HL-60 (cell line): ENCODE data around the gene C16orf90.

Experiments
- POLR2AphosphoS5 ChIP-seq: IDR thresholded peaks from 2 replicates; pipeline ENCODE4 v1.6.1; 2012; ENCODE audit warnings: low read depth
- TF ChIP-seq, protein P1 (sequence below): IDR thresholded peaks from one replicate; pipeline ENCODE4 v1.5.1; 2011; ENCODE audit warnings: low read length, control low read depth, inconsistent platforms; ENCODE audit not compliant: insufficient read depth
- TF ChIP-seq, protein P2 (sequence below): IDR thresholded peaks from 2 replicates; pipeline ENCODE4 v1.6.1; 2012; ENCODE audit warnings: low read depth; ENCODE audit not compliant: insufficient replicate concordance

DNA sequence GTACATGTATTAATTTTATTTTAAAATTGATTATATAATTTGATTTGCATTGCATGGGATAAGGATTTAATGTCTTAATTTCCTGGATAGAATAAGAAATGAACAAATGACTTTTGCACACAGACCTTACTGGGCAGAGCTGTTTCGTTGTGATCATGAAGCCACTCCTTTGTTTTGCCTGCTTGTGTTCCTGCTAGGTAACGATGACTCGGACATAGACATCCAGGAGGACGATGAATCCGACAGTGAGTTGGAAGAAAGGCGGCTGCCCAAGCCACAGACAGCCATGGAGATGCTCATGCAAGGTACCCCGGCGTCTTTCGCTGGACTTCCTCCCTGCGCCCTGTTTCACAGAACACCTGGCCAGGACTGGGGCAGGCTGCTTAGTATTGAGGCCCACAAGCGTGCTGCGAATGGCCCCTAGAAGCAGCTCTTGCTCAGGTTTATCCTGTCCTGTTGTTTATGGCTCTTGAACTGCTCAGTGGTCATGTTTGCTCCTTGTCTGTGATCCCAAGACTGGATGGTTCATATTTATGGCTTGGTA is 35.2 kb upstream of the C16orf90 start:
- TF ChIP-seq, protein P1, sequence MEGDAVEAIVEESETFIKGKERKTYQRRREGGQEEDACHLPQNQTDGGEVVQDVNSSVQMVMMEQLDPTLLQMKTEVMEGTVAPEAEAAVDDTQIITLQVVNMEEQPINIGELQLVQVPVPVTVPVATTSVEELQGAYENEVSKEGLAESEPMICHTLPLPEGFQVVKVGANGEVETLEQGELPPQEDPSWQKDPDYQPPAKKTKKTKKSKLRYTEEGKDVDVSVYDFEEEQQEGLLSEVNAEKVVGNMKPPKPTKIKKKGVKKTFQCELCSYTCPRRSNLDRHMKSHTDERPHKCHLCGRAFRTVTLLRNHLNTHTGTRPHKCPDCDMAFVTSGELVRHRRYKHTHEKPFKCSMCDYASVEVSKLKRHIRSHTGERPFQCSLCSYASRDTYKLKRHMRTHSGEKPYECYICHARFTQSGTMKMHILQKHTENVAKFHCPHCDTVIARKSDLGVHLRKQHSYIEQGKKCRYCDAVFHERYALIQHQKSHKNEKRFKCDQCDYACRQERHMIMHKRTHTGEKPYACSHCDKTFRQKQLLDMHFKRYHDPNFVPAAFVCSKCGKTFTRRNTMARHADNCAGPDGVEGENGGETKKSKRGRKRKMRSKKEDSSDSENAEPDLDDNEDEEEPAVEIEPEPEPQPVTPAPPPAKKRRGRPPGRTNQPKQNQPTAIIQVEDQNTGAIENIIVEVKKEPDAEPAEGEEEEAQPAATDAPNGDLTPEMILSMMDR = no peak
- TF ChIP-seq POLR2AphosphoS5 = no peak
- TF ChIP-seq, protein P2, sequence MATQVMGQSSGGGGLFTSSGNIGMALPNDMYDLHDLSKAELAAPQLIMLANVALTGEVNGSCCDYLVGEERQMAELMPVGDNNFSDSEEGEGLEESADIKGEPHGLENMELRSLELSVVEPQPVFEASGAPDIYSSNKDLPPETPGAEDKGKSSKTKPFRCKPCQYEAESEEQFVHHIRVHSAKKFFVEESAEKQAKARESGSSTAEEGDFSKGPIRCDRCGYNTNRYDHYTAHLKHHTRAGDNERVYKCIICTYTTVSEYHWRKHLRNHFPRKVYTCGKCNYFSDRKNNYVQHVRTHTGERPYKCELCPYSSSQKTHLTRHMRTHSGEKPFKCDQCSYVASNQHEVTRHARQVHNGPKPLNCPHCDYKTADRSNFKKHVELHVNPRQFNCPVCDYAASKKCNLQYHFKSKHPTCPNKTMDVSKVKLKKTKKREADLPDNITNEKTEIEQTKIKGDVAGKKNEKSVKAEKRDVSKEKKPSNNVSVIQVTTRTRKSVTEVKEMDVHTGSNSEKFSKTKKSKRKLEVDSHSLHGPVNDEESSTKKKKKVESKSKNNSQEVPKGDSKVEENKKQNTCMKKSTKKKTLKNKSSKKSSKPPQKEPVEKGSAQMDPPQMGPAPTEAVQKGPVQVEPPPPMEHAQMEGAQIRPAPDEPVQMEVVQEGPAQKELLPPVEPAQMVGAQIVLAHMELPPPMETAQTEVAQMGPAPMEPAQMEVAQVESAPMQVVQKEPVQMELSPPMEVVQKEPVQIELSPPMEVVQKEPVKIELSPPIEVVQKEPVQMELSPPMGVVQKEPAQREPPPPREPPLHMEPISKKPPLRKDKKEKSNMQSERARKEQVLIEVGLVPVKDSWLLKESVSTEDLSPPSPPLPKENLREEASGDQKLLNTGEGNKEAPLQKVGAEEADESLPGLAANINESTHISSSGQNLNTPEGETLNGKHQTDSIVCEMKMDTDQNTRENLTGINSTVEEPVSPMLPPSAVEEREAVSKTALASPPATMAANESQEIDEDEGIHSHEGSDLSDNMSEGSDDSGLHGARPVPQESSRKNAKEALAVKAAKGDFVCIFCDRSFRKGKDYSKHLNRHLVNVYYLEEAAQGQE = no peak
